T-helper 9 cell (primary cell): ENCODE data around the gene PKP2.

Experiments used
- DNase-seq: peaks from one replicate; pipeline ENCODE4 v3.0.0-alpha.2; 2020

The PKP2 gene

GRCh38 chr12:32743264-32743663 is 153.3 kb downstream of the PKP2 start:
- DNase-seq = no peak

GRCh38 chr12:32742133-32742532 is 154.4 kb downstream of the PKP2 start:
- DNase-seq = no peak
